ENCODE measurements around the gene ADAM8. TPM values are rescaled to one million over a fixed set of nuclear protein-coding genes. Genes with fewer than 3 reads are reported as not detected.

Gene ADAM8
- polyA plus RNA-seq, 1 of the 3 experiments (the other 2 are of a cell fraction), result 1.7 TPM

DNA sequence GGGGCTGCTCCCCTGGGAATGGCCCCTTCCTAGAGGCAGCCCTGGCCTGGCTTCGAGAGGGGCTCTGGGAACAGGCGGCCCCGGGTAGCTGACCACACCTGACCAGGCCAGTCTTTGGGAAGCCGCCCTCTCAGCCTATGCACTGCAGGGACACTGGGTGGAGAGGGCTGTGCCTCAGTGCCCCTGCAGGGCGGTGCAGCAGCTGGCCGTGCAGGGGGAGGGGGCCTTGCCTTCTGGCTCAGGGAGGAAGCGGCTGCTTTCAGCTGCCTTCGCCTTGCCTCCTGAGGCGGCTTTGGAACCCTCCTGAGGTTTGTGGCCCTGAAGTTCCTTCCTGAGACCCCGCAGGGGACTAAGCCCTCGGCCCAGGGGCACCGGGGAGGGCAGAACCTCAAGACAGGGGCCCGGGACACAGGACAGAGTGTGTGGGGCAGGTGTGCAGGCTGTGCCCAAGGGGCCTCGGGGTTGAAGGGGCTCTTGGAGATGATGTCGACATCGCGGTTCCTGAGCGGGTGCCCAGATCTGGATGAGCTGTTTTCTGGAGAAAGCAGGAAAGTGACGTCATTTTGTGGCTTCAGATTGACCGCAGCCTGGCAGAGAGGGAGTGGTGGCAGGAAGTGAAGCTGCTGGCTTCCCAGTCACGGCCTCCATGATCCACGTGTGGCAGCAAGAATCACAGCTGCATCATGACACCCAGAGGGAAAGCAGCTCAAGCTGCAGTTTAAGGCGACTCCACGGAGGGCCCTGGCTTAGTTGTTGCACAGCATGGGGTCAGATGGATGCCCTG is 17.7 kb downstream of the ADAM8 start (continued):
- TF ChIP-seq NFIC (IDR thresholded peaks at IDR 0.05; ENCODE audit: borderline replicate concordance) (peak; percentile 92), FOSL2 (IDR thresholded peaks at IDR 0.05; ENCODE audit: borderline replicate concordance, low read depth) (peak; percentile 91), RXRA (IDR thresholded peaks at IDR 0.05; ENCODE audit: borderline replicate concordance, low read depth) (peak; percentile 75; the same call in 1 of the 2 replicates), YY1 (IDR thresholded peaks at IDR 0.05; ENCODE audit: low read depth) (peak; percentile 46; the same call in 1 of the 2 replicates), RFX5 (IDR thresholded peaks at IDR 0.05; ENCODE audit: low read length) (no peak), SIN3A (IDR thresholded peaks at IDR 0.05; ENCODE audit: borderline replicate concordance, low read depth, low read length) (peak; percentile 84; the same call in 1 of the 2 replicates), EP300 (IDR thresholded peaks at IDR 0.05; ENCODE audit: borderline replicate concordance in 1 of 2, low read depth in 1 of 2, low read length in 1 of 2) (peak in 1 of 2 experiments; percentile 89; a peak in 1 of 4 replicates), TEAD4 (IDR thresholded peaks at IDR 0.05; ENCODE audit: borderline replicate concordance, insufficient read depth) (0 out of 2 replicates have a peak, but pooled peaks have one; percentile 42), MEF2A (IDR thresholded peaks at IDR 0.05; ENCODE audit: borderline replicate concordance, low read depth) (no peak), GABPA (IDR thresholded peaks at IDR 0.05; ENCODE audit: low read depth) (peak; percentile 67)
- TF ChIP-seq, protein P1, sequence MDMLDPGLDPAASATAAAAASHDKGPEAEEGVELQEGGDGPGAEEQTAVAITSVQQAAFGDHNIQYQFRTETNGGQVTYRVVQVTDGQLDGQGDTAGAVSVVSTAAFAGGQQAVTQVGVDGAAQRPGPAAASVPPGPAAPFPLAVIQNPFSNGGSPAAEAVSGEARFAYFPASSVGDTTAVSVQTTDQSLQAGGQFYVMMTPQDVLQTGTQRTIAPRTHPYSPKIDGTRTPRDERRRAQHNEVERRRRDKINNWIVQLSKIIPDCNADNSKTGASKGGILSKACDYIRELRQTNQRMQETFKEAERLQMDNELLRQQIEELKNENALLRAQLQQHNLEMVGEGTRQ (IDR thresholded peaks at IDR 0.05; ENCODE audit: borderline replicate concordance, low read depth, low read length), result no peak
- TF ChIP-seq, protein P2, sequence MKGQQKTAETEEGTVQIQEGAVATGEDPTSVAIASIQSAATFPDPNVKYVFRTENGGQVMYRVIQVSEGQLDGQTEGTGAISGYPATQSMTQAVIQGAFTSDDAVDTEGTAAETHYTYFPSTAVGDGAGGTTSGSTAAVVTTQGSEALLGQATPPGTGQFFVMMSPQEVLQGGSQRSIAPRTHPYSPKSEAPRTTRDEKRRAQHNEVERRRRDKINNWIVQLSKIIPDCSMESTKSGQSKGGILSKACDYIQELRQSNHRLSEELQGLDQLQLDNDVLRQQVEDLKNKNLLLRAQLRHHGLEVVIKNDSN (IDR thresholded peaks at IDR 0.05; ENCODE audit: borderline replicate concordance, low read depth), result peak; percentile 57; the same call in 1 of the 2 replicates
- TF ChIP-seq, protein P3, sequence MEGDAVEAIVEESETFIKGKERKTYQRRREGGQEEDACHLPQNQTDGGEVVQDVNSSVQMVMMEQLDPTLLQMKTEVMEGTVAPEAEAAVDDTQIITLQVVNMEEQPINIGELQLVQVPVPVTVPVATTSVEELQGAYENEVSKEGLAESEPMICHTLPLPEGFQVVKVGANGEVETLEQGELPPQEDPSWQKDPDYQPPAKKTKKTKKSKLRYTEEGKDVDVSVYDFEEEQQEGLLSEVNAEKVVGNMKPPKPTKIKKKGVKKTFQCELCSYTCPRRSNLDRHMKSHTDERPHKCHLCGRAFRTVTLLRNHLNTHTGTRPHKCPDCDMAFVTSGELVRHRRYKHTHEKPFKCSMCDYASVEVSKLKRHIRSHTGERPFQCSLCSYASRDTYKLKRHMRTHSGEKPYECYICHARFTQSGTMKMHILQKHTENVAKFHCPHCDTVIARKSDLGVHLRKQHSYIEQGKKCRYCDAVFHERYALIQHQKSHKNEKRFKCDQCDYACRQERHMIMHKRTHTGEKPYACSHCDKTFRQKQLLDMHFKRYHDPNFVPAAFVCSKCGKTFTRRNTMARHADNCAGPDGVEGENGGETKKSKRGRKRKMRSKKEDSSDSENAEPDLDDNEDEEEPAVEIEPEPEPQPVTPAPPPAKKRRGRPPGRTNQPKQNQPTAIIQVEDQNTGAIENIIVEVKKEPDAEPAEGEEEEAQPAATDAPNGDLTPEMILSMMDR (IDR thresholded peaks at IDR 0.05), result no peak
- TF ChIP-seq, protein P4, sequence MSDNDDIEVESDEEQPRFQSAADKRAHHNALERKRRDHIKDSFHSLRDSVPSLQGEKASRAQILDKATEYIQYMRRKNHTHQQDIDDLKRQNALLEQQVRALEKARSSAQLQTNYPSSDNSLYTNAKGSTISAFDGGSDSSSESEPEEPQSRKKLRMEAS (IDR thresholded peaks at IDR 0.05; ENCODE audit: low read depth), result peak; percentile 99
- TF ChIP-seq, protein P5, sequence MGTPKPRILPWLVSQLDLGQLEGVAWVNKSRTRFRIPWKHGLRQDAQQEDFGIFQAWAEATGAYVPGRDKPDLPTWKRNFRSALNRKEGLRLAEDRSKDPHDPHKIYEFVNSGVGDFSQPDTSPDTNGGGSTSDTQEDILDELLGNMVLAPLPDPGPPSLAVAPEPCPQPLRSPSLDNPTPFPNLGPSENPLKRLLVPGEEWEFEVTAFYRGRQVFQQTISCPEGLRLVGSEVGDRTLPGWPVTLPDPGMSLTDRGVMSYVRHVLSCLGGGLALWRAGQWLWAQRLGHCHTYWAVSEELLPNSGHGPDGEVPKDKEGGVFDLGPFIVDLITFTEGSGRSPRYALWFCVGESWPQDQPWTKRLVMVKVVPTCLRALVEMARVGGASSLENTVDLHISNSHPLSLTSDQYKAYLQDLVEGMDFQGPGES (IDR thresholded peaks at IDR 0.05; ENCODE audit: low read depth, low read length), result no peak
- TF ChIP-seq, protein P6, sequence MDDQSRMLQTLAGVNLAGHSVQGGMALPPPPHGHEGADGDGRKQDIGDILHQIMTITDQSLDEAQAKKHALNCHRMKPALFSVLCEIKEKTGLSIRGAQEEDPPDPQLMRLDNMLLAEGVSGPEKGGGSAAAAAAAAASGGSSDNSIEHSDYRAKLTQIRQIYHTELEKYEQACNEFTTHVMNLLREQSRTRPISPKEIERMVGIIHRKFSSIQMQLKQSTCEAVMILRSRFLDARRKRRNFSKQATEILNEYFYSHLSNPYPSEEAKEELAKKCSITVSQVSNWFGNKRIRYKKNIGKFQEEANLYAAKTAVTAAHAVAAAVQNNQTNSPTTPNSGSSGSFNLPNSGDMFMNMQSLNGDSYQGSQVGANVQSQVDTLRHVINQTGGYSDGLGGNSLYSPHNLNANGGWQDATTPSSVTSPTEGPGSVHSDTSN (IDR thresholded peaks at IDR 0.05), result peak; percentile 78
